HUES48 (cell line): ENCODE results near the gene ETFA.

Source experiments
- H3K27ac ChIP-seq: one replicate; pipeline ENCODE4 v1.7.0; 2013; ENCODE audit warnings: low read depth, low read length, inconsistent platforms
- H3K27me3 ChIP-seq: 2 replicates; pipeline ENCODE4 v1.6.1; 2013; ENCODE audit warnings: mild to moderate bottlenecking, low read length; ENCODE audit not compliant: control insufficient read depth, insufficient read depth
- H3K36me3 ChIP-seq: 2 replicates; pipeline ENCODE4 v1.6.1; 2013; ENCODE audit warnings: low read length; ENCODE audit not compliant: control insufficient read depth, insufficient read depth
- H3K4me1 ChIP-seq: 2 replicates; pipeline ENCODE4 v1.6.1; 2013; ENCODE audit warnings: mild to moderate bottlenecking, low read length; ENCODE audit not compliant: control insufficient read depth, insufficient read depth
- H3K4me3 ChIP-seq: 2 replicates; pipeline ENCODE4 v1.5.1; 2013; ENCODE audit warnings: mild to moderate bottlenecking, low read depth, low read length
- H3K9ac ChIP-seq: 2 replicates; pipeline ENCODE4 v1.6.1; 2013; ENCODE audit warnings: mild to moderate bottlenecking, low read depth, low read length, moderate library complexity
- H3K9me3 ChIP-seq: 2 replicates; pipeline ENCODE4 v1.6.1; 2013; ENCODE audit warnings: low read length; ENCODE audit not compliant: control insufficient read depth, insufficient read depth

Gene ETFA

DNA sequence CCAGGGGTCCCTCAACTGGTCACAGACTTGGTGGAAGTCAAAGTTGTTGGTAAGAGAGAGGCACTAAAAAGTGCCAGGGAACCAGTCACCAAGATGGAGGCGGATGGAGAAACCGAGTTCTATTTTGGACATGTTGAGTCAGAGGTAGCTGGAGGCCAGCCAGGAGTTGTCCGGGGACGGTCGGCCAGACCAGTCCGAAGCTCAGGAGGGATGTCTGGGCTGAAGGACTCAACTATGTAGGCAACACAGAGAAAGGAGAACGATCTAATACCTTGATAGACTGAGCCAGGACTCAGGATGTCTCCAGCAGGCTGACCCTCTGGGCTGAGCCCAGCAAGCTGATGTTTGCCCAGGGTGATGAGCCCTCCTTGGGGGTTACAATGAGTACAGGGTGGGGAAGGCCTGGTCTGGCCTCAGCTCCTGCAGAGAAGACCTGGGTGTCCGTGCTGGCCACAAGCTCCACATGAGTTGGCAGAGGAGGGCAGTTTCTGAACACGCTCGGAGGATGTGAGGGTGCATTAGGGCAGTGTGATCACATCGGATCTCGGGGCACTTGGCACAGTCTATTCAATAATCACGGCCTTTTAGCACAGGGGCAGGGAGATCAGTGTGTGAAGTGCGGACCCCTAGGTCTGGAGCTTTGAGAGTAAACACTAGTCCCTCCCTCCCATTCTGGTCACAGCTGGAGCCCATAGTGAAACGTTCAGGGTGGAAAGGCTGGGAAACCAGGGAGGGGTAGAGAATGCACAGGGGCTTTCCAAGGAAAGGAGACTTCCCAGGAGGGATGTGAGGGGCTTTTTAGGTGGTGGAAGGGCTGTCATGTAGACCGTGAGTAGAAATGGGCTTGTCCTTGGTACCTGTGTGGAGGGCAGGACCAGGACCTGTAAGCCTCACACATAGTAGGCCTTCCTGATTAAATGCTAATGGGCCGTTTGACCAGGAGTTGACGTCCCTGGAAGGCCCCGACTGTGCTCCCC lies 111.9 kb downstream of the ETFA start:
- Histone ChIP-seq H3K4me3 (no peak overlapping the region), H3K9ac (no peak overlapping the region), H3K27ac (no peak overlapping the region), H3K36me3 (no peaks in the 10 kb centered on the region), H3K4me1 (peaks cover 4% of the 10 kb centered on the region; the same call in 1 of the 2 replicates), H3K27me3 (no peaks in the 10 kb centered on the region), H3K9me3 (no peaks in the 10 kb centered on the region)

DNA sequence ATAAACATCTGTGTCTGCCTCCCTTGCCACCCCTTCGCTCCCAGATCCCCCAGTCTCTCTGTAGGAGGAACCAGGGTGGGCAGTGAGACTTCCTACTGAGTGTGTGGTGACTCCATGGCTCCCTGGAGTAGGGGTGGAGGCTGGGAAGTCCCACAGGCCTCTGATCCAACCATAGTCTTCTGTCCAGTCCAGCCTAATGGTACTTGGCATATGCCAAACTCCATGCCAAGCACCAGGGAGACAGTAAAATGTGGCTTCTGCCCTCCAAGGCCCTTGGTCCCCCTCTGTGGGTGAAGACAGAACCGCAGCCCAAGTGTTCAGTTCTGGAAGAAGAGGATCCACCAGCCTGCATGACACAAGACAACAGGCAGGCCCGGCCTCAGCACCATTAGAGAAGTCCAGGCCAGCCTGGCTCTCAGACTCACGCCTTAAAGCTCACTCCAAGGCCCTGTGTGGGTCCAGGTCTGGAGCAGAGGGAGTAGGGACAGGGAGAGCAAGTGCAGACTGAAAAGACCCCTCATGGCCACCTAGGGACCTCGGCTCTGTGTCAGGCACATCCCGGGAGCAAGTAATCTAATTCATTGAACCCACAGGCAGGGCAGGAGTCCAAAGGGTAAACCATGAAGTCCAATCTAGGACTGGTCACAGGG lies 112.7 kb downstream of the ETFA start:
- H3K36me3 ChIP-seq, result no peaks in the 10 kb centered on the region
- no peaks in the 10 kb centered on the region for H3K27me3 ChIP-seq
- H3K4me1 ChIP-seq, result peaks cover 4% of the 10 kb centered on the region; the same call in 1 of the 2 replicates
- no peak overlapping the region for H3K4me3 ChIP-seq
- H3K9me3 ChIP-seq, result no peaks in the 10 kb centered on the region
- H3K27ac ChIP-seq, result no peak overlapping the region
- H3K9ac ChIP-seq, result no peak overlapping the region

DNA sequence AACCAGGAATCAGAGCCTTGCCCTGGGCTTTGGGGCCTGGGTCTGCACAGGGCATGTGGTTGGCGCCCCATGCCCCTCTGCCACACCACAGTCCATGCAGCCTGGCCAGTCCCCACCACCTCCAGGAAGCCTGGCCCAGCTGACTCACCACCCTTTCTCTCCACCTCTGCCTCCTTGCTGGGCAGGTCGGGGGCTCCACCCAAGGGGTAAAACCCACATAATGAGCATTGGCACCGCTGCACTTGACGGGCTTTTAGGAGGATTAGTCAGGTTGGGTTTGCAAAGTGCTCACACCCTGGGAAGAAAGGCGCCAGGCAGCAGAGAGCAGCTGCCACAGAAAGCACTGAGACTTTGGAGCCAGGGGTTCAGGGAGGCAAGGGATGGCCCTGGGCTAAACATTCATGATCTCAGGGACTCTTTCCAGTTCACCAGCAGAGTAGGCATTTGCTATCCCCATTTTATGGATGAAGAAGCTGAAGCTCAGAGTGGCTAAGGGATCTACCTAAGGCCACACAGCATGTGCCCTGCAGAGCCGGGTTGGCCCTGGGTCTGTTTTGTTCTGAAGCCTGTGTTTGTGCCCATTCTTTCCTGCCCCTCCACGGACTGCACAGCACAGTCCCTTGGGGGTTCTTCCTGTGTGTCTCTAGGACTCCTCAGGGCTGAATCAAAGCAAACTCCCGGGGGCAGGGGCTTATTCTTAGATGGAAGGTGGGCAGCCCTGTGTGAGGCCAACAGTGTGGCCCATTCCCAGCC lies 113.4 kb downstream of the ETFA start:
- Histone ChIP-seq H3K9ac (no peak overlapping the region), H3K9me3 (no peaks in the 10 kb centered on the region), H3K36me3 (no peaks in the 10 kb centered on the region), H3K4me3 (no peak overlapping the region), H3K27ac (no peak overlapping the region), H3K4me1 (peaks cover 4% of the 10 kb centered on the region; the same call in 1 of the 2 replicates), H3K27me3 (no peaks in the 10 kb centered on the region)

DNA sequence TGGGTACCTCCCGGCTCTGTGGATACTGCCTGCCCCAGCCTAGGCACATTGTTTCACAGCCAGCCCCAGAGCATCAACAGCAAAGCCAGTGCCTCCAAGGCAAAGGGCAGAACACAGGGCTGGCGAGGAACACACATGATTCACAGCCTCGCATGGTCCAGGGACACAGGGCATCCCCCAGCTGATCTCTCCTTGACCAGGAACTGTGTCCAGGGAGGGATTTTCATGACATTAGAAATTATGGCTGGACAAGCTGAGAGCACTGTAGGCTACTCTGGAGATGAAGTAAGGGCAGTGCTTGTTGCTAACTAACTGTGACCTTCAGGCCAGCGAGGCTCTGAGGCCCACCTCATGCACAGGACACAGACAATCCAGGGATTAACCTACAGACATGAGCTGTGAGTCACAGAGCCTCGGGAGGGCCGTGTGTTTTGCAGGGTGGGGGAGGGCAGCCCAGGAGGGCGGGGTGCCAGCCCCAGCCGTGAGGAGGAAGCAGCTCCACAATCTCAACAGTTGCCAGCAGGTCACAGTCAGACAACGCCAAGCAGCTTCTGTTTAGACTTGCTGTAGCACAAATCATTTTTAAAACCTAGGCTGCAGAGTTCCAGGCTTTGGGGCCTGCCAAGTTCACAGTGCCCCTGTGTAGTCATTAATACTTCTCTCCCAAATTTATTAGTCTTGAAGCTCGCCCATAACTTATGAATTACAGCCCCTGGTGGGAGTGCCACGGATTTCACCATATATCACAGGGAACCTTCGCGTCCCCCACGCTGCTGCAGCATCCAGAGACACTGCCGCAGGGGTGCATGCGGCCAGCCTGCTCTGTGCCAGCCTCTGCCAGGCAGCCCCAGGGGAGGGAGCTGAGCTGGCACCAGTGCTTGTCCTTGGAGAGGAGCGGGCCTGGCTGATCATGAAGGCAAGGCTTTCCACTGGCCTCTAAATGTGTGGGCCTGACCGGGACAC lies 114.7 kb downstream of the ETFA start:
- Histone ChIP-seq H3K27ac (no peak overlapping the region), H3K9me3 (no peaks in the 10 kb centered on the region), H3K36me3 (no peaks in the 10 kb centered on the region), H3K9ac (no peak overlapping the region), H3K27me3 (peaks cover 3% of the 10 kb centered on the region; the same call in 1 of the 2 replicates), H3K4me1 (peaks cover 4% of the 10 kb centered on the region; the same call in 1 of the 2 replicates), H3K4me3 (no peak overlapping the region)

DNA sequence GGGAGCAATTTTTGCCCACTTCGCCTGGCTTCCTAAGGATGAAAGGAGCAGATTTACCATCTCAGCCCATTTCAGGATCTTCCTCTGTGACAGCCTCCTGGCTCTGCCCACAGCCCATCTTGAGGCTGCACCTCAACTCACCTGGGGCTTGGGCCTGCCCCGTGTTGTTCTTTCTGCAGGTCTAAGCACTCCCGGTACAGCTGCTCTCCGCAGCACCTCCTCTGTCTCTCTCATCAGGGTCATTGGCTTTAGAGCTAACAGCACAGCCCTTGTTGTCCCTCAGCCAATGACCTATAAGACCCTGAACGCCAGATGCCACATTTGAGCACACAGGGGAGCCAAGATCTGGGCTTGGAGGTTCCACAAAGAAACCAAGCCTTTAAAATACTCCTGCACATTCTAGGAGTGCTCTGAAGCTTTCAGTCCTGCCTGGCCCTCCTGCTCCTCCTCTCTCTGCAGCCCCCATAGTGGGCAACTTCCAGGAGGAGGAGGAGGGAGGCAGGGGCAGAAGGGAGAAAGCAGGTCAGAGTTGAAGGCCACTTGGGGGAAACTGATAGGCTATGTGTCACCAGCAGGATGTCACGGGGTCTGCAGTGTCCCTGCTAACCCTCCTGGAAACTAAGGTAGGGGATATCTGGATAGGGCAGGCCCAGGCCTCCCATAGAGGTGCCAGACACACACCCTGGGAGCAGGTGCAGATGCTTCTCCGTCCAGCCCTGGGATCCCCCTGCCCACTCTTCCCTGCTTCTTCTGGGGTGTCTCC lies 115.6 kb downstream of the ETFA start:
- no peaks in the 10 kb centered on the region for H3K36me3 ChIP-seq
- peaks cover 4% of the 10 kb centered on the region; the same call in 1 of the 2 replicates for H3K4me1 ChIP-seq
- H3K9ac ChIP-seq, result no peak overlapping the region
- H3K4me3 ChIP-seq, result no peak overlapping the region
- H3K9me3 ChIP-seq, result no peaks in the 10 kb centered on the region
- peaks cover 3% of the 10 kb centered on the region for H3K27me3 ChIP-seq
- no peak overlapping the region for H3K27ac ChIP-seq

DNA sequence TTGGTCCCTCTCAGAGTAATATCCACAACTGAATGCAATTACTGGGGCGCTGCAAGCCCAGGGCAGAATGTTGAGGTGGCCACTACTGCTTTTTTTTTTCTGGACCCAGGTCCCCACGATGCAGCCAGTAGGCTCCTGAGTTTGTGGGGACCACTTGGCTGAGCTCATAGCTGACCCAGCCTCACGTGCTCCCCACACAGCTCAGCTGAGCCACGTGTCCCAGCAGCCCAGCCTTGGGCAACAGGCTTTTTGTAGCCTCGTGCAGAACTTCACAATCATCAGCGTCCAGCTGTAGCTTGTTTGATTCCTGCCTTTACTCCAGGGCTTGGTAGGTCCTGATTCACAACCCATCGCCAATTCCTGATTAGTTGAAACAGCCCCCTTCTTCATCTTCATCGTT lies 117.3 kb downstream of the ETFA start:
- peaks cover 19% of the 10 kb centered on the region for H3K27me3 ChIP-seq
- H3K9me3 ChIP-seq, result no peaks in the 10 kb centered on the region
- 0 out of 2 replicates have a peak, but pooled peaks cover 4% of the 10 kb centered on the region for H3K4me1 ChIP-seq
- no peaks in the 10 kb centered on the region for H3K36me3 ChIP-seq
- no peak overlapping the region for H3K27ac ChIP-seq
- H3K9ac ChIP-seq, result no peak overlapping the region
- H3K4me3 ChIP-seq, result no peak overlapping the region

DNA sequence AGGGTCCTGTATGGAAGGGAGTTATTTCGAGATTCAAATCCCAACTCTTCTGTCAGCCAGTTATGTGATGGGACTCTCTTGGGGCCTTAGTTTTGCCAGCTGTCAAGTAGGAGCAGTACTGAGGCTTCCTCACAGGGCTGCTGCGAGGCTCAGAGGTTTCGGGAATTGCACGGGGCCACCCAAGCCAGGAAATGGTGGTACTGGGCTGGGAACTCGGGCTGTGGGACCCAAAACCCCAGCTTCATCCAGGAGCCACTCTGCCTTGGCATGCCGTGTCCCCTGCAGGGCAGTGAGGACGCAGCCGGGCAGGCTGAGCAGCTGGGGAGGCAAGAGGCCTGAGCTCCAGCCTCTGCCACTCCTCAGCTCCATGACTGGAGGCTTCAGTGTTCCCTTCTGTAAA lies 118.6 kb downstream of the ETFA start:
- Histone ChIP-seq H3K27ac (no peak overlapping the region), H3K4me1 (0 out of 2 replicates have a peak, but pooled peaks cover 4% of the 10 kb centered on the region), H3K9me3 (no peaks in the 10 kb centered on the region)

DNA sequence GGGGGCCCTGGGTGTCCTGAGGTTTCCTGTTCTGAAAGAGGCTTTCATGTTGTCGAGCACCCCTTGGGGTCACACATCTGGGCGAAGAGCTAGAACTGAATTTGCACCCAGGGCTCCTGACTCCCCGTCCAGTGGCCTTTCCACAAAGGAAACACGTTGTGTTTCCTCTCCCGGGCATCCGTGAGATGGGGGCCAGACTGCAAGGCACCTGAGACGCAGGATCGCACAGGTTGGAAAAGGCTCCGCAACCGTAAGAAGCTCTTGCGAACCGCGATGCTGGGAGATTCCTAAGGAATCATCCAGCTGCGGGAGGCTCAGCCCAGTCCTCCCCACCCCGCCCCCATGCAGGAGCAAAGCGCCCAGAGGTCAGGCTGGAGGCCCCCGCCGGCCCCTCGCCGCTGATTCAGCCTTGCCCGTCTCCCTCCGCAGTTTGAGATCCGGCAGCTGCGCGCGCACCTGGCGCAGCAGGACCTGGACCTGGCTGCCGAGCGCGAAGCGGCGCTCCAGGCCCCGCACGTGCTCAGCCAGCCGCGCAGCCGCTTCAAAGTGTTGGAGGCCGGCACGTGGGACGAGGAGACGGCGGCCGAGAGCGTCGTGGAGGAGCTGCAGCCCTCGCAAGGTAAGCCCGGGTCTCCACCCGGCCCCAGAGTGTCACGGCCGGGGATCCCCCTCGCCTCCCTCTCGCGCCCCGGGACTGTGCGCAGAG lies 119.6 kb downstream of the ETFA start:
- Histone ChIP-seq H3K36me3 (no peaks in the 10 kb centered on the region), H3K27me3 (peaks cover 19% of the 10 kb centered on the region), H3K9me3 (no peaks in the 10 kb centered on the region), H3K4me1 (0 out of 2 replicates have a peak, but pooled peaks cover 1% of the 10 kb centered on the region), H3K4me3 (no peak overlapping the region), H3K9ac (no peak overlapping the region), H3K27ac (no peak overlapping the region)

More for the DNA sequence above, 118.6 kb downstream of the ETFA start:
- Histone ChIP-seq H3K9ac (no peak overlapping the region), H3K4me3 (no peak overlapping the region), H3K27me3 (peaks cover 19% of the 10 kb centered on the region), H3K36me3 (no peaks in the 10 kb centered on the region)

DNA sequence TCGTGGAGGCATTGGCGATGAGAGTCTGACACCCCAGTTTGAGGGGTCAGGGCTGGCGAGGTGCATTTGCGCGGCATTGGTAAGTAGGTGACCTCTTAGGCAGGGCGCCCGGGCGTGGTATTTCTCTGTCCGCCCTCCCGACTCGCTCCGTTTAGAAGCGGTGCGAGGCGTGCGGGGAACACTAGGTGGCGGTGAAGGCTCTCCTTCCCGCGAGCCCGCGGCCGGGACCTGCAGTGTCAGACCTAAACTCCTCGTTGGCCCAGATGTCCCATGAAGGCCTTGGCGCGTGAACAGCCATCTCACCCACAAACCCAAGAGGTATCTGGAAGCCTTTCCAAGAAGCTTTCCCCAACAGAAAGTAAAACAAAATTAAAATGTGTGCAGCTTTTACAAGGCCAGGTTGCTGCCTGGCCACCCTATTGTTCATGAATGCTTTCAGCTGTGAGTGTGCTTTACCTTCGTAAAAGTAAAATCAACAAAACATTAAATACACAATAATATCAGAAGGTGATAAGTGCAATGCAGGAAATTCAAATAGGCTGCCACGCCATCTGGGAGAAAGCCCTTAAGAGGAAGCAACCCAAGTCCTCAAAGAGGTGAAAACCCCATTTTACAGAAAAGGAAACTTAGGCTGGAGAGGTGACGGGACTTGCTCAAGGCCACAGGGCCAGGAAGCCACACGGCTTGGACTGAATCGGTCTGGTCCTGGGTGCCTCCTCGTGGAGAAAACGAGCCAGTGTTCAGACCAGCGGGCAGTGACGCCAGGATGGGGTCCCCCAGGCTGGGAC lies 120.3 kb downstream of the ETFA start:
- Histone ChIP-seq H3K27me3 (peaks cover 19% of the 10 kb centered on the region), H3K9ac (no peak overlapping the region), H3K36me3 (no peaks in the 10 kb centered on the region), H3K9me3 (no peaks in the 10 kb centered on the region), H3K27ac (no peak overlapping the region), H3K4me1 (no peaks in the 10 kb centered on the region), H3K4me3 (no peak overlapping the region)
